Activated CD8-positive, alpha-beta memory T cell treated with anti-CD3 and anti-CD28 coated beads for 48 hours (primary cell): ENCODE measurements around the gene ANAPC13.

Source experiments
- DNase-seq, 3 experiments: peaks; one replicate each; pipeline ENCODE4 v3.0.0-alpha.2; 2020; ENCODE audit warnings: low read depth in 2 of 3, low spot score in 2 of 3

Gene ANAPC13

GRCh38 chr3:134485718-134486576 is at the start of gene ANAPC13, which contains the start of gene CEP63:
Gene ANAPC13 (minus strand): TSS chr3:134485985. CDS start chr3:134482904, 3,081 bp downstream.
Gene CEP63 (plus strand): TSS chr3:134486057. CDS start chr3:134495321, 9,264 bp downstream.
- peak; percentile 74 to 84 (median 81) for DNase-seq

GRCh38 chr3:134535186-134535970 is 49.6 kb upstream of the ANAPC13 start:
- DNase-seq: no peak

GRCh38 chr3:134533493-134533892 is 47.7 kb upstream of the ANAPC13 start:
- DNase-seq: no peak

- DNase-seq: no peak
These were observed 41.9 kb upstream of the ANAPC13 start for GRCh38 chr3:134527538-134528186.

- no peak for DNase-seq
These were observed 41.3 kb upstream of the ANAPC13 start for GRCh38 chr3:134527037-134527436.

GRCh38 chr3:134526319-134526718 is 40.5 kb upstream of the ANAPC13 start:
- DNase-seq: no peak

GRCh38 chr3:134525293-134525692 is 39.5 kb upstream of the ANAPC13 start:
- no peak for DNase-seq

- DNase-seq: no peak
These were observed 36.8 kb upstream of the ANAPC13 start for GRCh38 chr3:134522541-134522940.

- no peak for DNase-seq
These were observed 32.0 kb upstream of the ANAPC13 start for GRCh38 chr3:134517791-134518190.

GRCh38 chr3:134516905-134517304 is 31.1 kb upstream of the ANAPC13 start:
- DNase-seq: no peak

GRCh38 chr3:134511500-134511899 is 25.7 kb upstream of the ANAPC13 start:
- no peak for DNase-seq

GRCh38 chr3:134505485-134505884 is 19.7 kb upstream of the ANAPC13 start:
- DNase-seq: no peak

- DNase-seq: no peak
These were observed 18.3 kb upstream of the ANAPC13 start for GRCh38 chr3:134504132-134504531.

- no peak for DNase-seq
These were observed 17.5 kb upstream of the ANAPC13 start for GRCh38 chr3:134503266-134503665.

GRCh38 chr3:134496471-134497071 is 10.8 kb upstream of the ANAPC13 start:
- no peak for DNase-seq

- no peak for DNase-seq
These were observed 10.2 kb upstream of the ANAPC13 start for GRCh38 chr3:134495980-134496379.

- no peak for DNase-seq
These were observed 8.7 kb upstream of the ANAPC13 start for GRCh38 chr3:134494495-134494894.

- DNase-seq: no peak
These were observed 1.6 kb upstream of the ANAPC13 start for GRCh38 chr3:134487406-134487805.

- no peak for DNase-seq
These were observed 824 bp upstream of the ANAPC13 start for GRCh38 chr3:134486577-134487041.

- DNase-seq: no peak
These were observed 589 bp downstream of the ANAPC13 start for GRCh38 chr3:134485075-134485717.
